Measurements from ENCODE around the gene UTP18. TPM values are rescaled to one million over a fixed set of nuclear protein-coding genes. Genes with fewer than 3 reads are reported as not detected.
"Not testable (repeated sequence)": the region's sequence is repeated elsewhere in the genome, so short reads cannot be mapped to it uniquely, and the experiment has no call there.

Gene UTP18
- total RNA-seq, 1 experiment from 2014 or later = 96.3 TPM

- DNase-seq (ENCODE audit: low read depth, low spot score) = no peak
- in situ Hi-C loops (cut with HindIII; ENCODE audit: low pct_unique_long_range_greater_than_20kb, low sequenced_read_pairs) (no loop called here), intact Hi-C loops (cut with micrococcal nuclease; ENCODE audit: unreplicated experiment) (loop anchor here (2.0 kb wide), 1 partner anchor 235 kb away; no protein-coding TSS in a partner anchor)
- Histone ChIP-seq H3K4me1 (ENCODE audit: control insufficient read depth, insufficient read depth, low read length) (no peaks in the 10 kb centered on the region), H3K4me3 (ENCODE audit: low read depth in 2 of 2, low read length in 2 of 2) (no peak overlapping the region), H3K9me3 (ENCODE audit: control insufficient read depth, insufficient read depth, low read depth, low read length) (no peaks in the 10 kb centered on the region), H3K27me3 (ENCODE audit: control insufficient read depth, insufficient read depth, low read length) (no peaks in the 10 kb centered on the region), H3K36me3 (ENCODE audit: control insufficient read depth, insufficient read depth, low read length) (peaks cover 12% of the 10 kb centered on the region; the same call in 1 of the 2 replicates), H3K27ac (ENCODE audit: low read length) (no peak overlapping the region)
- POLR2A ChIA-PET = no interaction called here
- BruUV-seq (replicated peaks) = no TSS peak
- no peak for TF ChIP-seq TCF7L2 (IDR thresholded peaks at IDR 0.05; ENCODE audit: low read depth, low read length)
- TF ChIP-seq POLR2AphosphoS5 (IDR thresholded peaks at IDR 0.05; ENCODE audit: low read depth, low read length) = no peak
- ATAC-seq = no peak
- CTCF ChIA-PET = no interaction called here
Measured at GRCh38 chr17:51299859-51300258, 39.5 kb downstream of the UTP18 start.

DNA sequence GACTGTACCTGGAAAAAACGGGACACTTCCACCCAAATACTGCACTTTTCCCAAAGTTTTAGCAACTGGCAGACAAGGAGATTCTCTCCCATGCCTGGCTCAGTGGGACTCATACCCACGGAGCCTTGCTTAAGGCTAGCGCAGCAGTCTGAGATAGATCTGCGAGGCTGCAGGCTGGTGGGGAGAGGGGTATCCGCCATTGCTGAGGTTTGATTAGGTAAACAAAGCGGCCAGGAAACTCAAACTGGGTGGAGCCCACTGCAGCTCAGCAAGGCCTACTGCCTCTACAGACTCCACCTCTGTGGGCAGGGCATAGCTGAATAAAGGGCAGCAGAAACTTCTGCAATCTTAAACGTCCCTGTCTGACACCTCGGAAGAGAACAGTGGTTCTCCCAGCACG, 44.8 kb downstream of the UTP18 start:
- no peak for ATAC-seq
- POLR2A ChIA-PET = no interaction called here
- in situ Hi-C loops (cut with HindIII; ENCODE audit: low pct_unique_long_range_greater_than_20kb, low sequenced_read_pairs) = no loop called here
- BruUV-seq (replicated peaks) = no TSS peak
- Histone ChIP-seq H3K27me3 (ENCODE audit: control insufficient read depth, insufficient read depth, low read length) (no peaks in the 10 kb centered on the region), H3K27ac (ENCODE audit: low read length) (no peak overlapping the region), H3K9me3 (ENCODE audit: control insufficient read depth, insufficient read depth, low read depth, low read length) (no peaks in the 10 kb centered on the region), H3K4me3 (ENCODE audit: low read depth in 2 of 2, low read length in 2 of 2) (no peak overlapping the region), H3K36me3 (ENCODE audit: control insufficient read depth, insufficient read depth, low read length) (no peaks in the 10 kb centered on the region), H3K4me1 (ENCODE audit: control insufficient read depth, insufficient read depth, low read length) (no peaks in the 10 kb centered on the region)
- TF ChIP-seq, protein P1, sequence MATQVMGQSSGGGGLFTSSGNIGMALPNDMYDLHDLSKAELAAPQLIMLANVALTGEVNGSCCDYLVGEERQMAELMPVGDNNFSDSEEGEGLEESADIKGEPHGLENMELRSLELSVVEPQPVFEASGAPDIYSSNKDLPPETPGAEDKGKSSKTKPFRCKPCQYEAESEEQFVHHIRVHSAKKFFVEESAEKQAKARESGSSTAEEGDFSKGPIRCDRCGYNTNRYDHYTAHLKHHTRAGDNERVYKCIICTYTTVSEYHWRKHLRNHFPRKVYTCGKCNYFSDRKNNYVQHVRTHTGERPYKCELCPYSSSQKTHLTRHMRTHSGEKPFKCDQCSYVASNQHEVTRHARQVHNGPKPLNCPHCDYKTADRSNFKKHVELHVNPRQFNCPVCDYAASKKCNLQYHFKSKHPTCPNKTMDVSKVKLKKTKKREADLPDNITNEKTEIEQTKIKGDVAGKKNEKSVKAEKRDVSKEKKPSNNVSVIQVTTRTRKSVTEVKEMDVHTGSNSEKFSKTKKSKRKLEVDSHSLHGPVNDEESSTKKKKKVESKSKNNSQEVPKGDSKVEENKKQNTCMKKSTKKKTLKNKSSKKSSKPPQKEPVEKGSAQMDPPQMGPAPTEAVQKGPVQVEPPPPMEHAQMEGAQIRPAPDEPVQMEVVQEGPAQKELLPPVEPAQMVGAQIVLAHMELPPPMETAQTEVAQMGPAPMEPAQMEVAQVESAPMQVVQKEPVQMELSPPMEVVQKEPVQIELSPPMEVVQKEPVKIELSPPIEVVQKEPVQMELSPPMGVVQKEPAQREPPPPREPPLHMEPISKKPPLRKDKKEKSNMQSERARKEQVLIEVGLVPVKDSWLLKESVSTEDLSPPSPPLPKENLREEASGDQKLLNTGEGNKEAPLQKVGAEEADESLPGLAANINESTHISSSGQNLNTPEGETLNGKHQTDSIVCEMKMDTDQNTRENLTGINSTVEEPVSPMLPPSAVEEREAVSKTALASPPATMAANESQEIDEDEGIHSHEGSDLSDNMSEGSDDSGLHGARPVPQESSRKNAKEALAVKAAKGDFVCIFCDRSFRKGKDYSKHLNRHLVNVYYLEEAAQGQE (IDR thresholded peaks at IDR 0.05; ENCODE audit: insufficient read depth in 1 of 2, low read depth in 2 of 2, low read length in 1 of 2) = no peak
- TF ChIP-seq CTCF (IDR thresholded peaks at IDR 0.05) (no peak), POLR2AphosphoS5 (IDR thresholded peaks at IDR 0.05; ENCODE audit: low read depth, low read length) (no peak), TCF7L2 (IDR thresholded peaks at IDR 0.05; ENCODE audit: low read depth, low read length) (no peak), SIN3A (IDR thresholded peaks at IDR 0.05; ENCODE audit: borderline replicate concordance, insufficient read depth, low read depth, low read length) (no peak)
- CTCF ChIA-PET = no interaction called here
- DNase-seq (ENCODE audit: low read depth, low spot score) = no peak
- intact Hi-C loops (cut with micrococcal nuclease; ENCODE audit: unreplicated experiment) = no loop called here

DNA sequence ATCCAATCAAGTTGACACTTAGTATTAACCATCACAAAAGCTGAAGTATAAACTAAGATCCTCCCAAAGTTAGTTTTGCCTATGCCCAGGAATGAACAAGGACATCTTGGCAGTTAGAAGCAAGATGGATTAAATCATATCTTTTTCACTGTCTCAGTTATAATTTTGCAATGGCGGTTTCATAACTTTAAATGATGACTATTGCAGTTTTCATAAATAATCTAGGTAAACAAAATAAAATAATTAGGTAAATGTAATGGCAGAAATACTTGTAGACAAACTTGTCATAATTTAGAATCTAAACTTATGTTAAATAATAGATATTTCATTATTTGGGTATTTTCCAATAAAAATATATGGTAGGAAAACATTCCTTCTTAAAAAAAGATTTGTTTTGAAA, 51.7 kb downstream of the UTP18 start:
- H3K36me3 ChIP-seq (ENCODE audit: control insufficient read depth, insufficient read depth, low read length); in situ Hi-C loops (cut with HindIII; ENCODE audit: low pct_unique_long_range_greater_than_20kb, low sequenced_read_pairs); BruUV-seq (replicated peaks); H3K9me3 ChIP-seq (ENCODE audit: control insufficient read depth, insufficient read depth, low read depth, low read length); H3K4me1 ChIP-seq (ENCODE audit: control insufficient read depth, insufficient read depth, low read length); CTCF ChIA-PET; H3K27ac ChIP-seq (ENCODE audit: low read length); DNase-seq (ENCODE audit: low read depth, low spot score); POLR2A ChIA-PET; ATAC-seq; intact Hi-C loops (cut with micrococcal nuclease; ENCODE audit: unreplicated experiment); H3K27me3 ChIP-seq (ENCODE audit: control insufficient read depth, insufficient read depth, low read length); H3K4me3 ChIP-seq (ENCODE audit: low read depth in 2 of 2, low read length in 2 of 2): not testable (repeated sequence)

All from Panc1 (cell line).